Measurements from ENCODE around the gene LILRB1. TPM values are rescaled to one million over a fixed set of nuclear protein-coding genes. Genes with fewer than 3 reads are reported as not detected.

Gene LILRB1
- total RNA-seq, result not detected in 2 replicates

GRCh38 chr19:54630262-54630661 is at the start of gene LILRB1:
TSS of gene LILRB1 (plus strand) at chr19:54630484. CDS start at chr19:54631074, 590 bp downstream.

GRCh38 chr19:54593445-54593844 is 36.8 kb upstream of the LILRB1 start, which contains the start of gene LILRA1:
TSS of gene LILRA1 (plus strand) at chr19:54593632. CDS start at chr19:54594245, 613 bp downstream.

GRCh38 chr19:54662730-54663129 is 32.4 kb downstream of the LILRB1 start, which contains the start of gene LILRB4:
TSS of gene LILRB4 (plus strand) at chr19:54662985. CDS start at chr19:54663034, 49 bp downstream.

Small RNA genes lying within 50 kb of the gene (small RNA-seq; reads per million reads assigned to genes)
- gene AC245036.3, result not detected
- not detected for gene MIR8061

Other genes with a start within 250 kb of the LILRB1 start
- not detected in 2 replicates for gene TTYH1, start 215.0 kb upstream of the LILRB1 start, total RNA-seq
- 79.0 and 79.4 TPM in 2 replicates for gene LENG8, start 181.3 kb upstream of the LILRB1 start, total RNA-seq
- gene LENG9, start 166.7 kb upstream of the LILRB1 start, total RNA-seq, result 16.9 and 20.6 TPM in 2 replicates
- gene CDC42EP5, start 157.2 kb upstream of the LILRB1 start, total RNA-seq, result 32.1 and 36.8 TPM in 2 replicates
- not detected in 2 replicates for gene LAIR2, start 127.7 kb upstream of the LILRB1 start, total RNA-seq
- not detected in 2 replicates for gene LILRA2, start 56.7 kb upstream of the LILRB1 start, total RNA-seq
- gene LILRA1, start 36.9 kb upstream of the LILRB1 start, total RNA-seq, result not detected in 2 replicates
- not detected in 2 replicates for gene LILRB4, start 32.5 kb downstream of the LILRB1 start, total RNA-seq
- gene KIR3DL3, start 94.0 kb downstream of the LILRB1 start, total RNA-seq, result not detected in 2 replicates
- gene KIR2DL3, start 108.0 kb downstream of the LILRB1 start, total RNA-seq, result not detected in 2 replicates
- not detected in 2 replicates for gene KIR2DL1, start 139.3 kb downstream of the LILRB1 start, total RNA-seq
- not detected in 2 replicates for gene KIR2DL4, start 173.1 kb downstream of the LILRB1 start, total RNA-seq
- not detected in 2 replicates for gene KIR3DL1, start 186.0 kb downstream of the LILRB1 start, total RNA-seq
- gene KIR2DS4, start 202.2 kb downstream of the LILRB1 start, total RNA-seq, result not detected in 2 replicates
- not detected in 2 replicates for gene KIR3DL2, start 220.0 kb downstream of the LILRB1 start, total RNA-seq
- gene FCAR, start 243.8 kb downstream of the LILRB1 start, total RNA-seq, result not detected in 2 replicates

Data from hair follicle dermal papilla cell (primary cell).